Stimulated activated naive CD8-positive, alpha-beta T cell treated with anti-CD3 and anti-CD28 coated beads, Interleukin-15, Interleukin-2, amounts not matched to agents 100 U/mL and 50 U/mL, for 24 hours (primary cell): Measurements from ENCODE around the gene CCL25.
"Not testable (repeated sequence)": the region's sequence is repeated elsewhere in the genome, so short reads cannot be mapped to it uniquely, and the experiment has no call there.

ENCODE experiments used
- ATAC-seq: fragments of 150-1000 bp; cut with Tn5 transposase; one replicate; pipeline ENCODE4 v1.10.0; 2021
- DNase-seq: peaks from one replicate; pipeline ENCODE4 v3.0.0; 2021

Gene CCL25, protein sequence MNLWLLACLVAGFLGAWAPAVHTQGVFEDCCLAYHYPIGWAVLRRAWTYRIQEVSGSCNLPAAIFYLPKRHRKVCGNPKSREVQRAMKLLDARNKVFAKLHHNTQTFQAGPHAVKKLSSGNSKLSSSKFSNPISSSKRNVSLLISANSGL

DNA sequence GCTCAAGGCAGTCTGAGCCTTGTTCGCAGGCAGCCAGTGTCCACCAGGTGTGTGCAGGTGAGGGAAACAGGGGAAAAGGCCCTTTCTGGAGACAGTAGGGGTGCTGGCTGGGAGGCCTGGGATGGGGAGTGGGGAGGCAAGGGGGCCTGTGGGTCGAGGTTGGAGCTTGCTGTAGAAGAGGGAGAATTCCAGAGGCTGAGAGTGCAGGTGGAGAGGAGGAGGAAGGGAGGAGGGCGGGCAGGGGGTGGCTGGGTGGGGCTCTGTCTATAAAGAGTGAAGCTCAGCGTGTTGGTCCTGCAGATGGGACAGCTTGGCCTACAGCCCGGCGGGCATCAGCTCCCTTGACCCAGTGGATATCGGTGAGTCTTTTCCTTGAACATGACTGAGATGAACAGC is at the start of gene CCL25:
CCL25 (plus strand) TSS at position 297 of the 396 bp plus-strand sequence. CDS start 290 bp downstream, outside the sequence.
- DNase-seq (no peak), ATAC-seq (no peak)

DNA sequence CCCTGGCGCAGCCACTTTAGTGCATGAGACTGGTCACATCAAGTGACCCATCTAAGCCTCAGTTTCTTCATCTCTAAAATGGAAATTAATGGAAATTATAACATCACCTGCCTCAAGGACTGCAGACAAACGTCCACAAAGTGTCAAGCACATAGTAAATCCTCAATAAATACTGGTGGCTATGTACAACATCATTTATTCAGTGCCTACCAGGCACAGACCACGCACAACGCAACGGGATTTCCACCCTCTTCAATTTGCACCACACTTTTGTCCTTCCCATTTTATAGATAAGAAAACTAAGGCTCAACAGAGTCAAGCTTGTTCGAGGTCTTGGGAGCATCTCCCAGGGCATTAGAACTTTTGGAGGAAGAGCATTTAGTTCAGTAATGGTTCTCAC is 48.6 kb upstream of the CCL25 start:
- no peak for ATAC-seq

DNA sequence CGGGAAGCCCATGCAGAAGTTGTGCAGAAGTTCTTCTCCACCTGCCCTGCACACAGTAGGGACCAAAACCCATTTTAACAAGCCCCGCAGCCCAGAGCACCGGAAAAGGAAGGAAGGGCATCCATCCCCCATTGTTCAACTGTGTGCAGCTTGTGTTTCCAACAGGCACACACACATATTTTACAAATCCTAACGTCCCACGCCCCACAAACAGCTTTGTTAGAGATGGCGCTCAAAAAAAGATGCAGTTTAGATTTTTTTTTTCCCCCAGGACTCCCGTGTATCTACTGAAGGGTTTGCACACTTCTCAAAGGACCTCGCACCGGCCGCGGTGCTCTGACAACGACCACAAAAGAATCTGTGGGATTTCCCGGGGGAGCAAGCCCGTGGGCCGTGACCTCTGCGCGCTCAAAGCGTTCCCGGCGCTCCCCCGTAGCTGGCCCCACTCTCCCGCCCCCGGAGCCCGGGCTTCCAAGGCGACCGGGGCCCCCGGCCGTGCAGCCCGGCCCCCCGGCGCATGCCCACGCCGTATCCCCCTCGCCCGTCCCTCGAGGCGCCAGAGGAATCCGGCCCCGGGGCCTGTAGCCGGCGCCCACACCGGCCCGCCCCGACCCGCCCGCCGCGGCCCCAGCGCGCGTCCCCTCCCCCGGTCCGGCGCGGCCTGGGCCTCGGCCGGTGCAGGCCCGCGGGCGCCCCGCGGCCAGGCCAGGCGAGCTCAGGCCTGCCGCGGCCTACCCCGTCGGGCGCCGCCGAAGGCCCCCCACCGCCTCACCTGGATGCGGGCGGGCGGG is 47.6 kb upstream of the CCL25 start:
- DNase-seq: peak; percentile 43
- ATAC-seq: peak; percentile 15

More for the DNA sequence above, 48.6 kb upstream of the CCL25 start:
- no peak for DNase-seq

DNA sequence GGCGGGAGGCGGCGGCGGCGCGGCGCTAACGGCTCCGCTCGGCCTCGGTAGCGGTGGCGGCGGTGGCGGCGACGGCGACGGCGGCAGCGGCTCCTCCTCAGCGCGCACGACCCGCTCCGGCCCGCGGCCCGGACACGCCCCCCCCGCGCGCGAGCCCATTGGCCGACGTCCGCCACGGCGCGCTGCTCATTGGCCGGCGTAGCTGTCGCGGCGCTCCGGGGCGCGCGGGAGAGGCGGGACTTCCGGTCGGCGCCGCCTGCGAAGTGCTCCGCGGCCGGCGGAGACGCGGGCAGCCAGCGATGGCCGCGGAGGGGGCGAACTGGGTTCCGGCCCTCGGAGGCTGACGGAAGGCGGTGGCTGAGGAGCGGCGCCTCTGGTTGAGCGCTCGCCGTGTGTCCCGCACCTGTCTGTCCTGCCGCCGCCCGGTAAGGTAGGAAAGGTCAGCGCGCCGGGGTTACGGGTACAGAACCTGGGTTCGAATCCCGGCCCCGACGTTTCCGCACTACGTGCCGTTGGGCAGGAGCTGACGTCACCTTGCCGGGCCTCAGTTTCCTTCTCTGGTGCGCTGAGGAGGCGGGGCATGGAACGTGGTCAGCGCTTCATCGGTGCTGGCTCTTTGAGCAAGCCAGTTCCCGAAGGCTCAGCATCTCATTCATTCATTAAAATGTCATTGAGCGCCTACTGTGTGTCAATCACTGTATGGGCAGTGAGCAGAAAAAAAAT is 46.9 kb upstream of the CCL25 start, which contains the start of gene ELAVL1:
ELAVL1 (minus strand) TSS at position 108 of the 723 bp plus-strand sequence. CDS start 13,826 bp downstream, outside the sequence.
- ATAC-seq: peak; percentile 94
- DNase-seq: peak; percentile 95

DNA sequence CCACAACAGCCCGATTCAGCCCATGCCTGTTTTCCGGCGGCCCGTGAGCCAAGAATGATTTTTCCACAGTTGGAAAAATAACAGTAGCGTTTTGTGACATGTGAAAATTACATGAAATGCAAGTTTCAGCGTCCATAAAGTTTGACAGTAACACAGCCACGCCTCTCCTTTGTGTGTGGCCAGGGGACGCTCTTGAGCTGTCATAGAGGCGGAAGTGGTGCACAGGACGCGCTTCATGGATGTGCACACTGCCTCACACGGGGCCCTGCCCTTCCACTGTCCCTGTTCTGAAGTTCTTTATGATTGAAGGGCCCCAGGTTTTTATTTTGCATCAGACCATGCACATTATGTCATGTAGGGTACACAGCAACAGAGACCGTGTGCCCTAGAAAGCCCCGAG is 34.8 kb upstream of the CCL25 start:
- DNase-seq: peak; percentile 51

DNA sequence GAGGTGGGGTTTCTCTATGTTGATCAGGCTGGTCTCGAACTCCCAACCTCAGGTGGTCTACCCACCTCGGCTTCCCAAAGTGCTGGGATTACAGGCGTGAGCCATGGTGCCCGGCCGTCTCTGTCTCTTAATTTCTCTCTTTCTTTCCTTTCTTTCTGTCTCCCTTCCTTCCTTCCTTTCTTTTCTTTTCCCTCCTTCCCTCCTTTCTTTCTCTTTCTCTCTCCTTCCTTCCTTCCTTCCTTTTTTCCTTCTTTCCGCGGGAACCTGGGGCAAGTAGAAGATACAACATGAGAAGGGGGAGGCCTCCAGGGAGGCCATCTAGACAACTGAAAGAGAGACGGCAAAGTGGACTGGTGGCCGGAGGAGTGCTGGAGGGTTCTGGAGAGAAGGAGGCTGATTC is 31.9 kb upstream of the CCL25 start:
- DNase-seq: no peak
- no peak for ATAC-seq

More for the DNA sequence above, 34.8 kb upstream of the CCL25 start:
- peak; percentile 86 for ATAC-seq

DNA sequence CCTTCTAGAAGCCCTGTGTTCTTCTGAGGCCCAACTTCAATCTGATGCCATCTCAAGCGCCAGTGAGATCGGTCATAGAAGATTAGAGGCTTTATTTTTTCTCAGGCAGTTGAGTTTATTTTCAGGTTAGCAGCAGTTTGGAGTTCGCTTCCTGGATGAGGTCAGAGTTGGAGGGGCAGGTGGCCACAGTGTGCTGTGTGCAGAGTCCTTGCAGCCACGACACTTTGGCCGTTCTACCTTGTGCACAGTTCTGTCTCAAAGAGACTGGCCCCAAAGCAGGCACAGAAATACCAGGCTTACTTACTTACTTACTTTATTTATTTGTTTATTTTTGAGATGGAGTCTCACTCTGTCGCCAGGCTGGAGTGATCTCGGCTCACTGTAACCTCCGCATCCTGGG is 31.2 kb upstream of the CCL25 start:
- no peak for DNase-seq
- ATAC-seq: no peak

DNA sequence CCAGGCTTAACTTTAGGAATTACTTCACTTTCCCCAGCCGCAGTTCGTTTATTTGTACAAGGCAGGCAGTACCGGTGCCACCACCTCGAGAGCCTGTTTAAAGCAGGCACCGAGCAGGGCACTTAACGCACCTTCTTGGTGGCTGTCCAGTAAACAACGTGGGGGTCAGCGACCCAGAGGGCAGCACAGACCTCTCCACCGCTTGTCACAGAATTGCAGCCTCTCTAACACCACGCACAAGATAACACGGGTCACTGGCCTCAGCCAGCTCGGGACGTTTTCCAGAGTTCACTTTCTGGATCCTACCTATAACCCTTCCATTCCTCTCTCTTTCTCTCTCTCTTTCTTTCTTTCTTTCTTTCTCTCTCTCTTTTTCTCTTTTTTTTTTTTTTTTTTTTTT is 30.3 kb upstream of the CCL25 start:
- ATAC-seq (no peak), DNase-seq (no peak)

DNA sequence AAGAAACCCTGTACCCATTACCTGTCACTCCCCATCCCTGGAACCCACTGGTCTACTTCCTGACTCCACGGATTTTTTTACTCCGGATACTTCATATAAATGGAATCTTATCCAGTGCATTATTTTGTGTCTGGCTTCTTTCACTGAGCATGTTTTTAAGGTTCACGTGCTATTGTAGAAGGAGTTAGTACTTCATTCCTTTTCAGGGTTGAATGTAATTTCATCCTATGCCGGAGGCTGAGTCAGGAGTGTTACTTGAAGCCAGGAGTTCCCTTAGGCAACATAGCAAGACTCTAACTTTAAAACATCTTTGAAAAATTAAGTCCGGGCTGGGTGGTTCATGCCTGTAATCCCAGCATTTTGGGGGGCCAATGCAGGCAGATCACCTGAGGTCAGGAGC is 29.2 kb upstream of the CCL25 start:
- DNase-seq (no peak), ATAC-seq (no peak)

DNA sequence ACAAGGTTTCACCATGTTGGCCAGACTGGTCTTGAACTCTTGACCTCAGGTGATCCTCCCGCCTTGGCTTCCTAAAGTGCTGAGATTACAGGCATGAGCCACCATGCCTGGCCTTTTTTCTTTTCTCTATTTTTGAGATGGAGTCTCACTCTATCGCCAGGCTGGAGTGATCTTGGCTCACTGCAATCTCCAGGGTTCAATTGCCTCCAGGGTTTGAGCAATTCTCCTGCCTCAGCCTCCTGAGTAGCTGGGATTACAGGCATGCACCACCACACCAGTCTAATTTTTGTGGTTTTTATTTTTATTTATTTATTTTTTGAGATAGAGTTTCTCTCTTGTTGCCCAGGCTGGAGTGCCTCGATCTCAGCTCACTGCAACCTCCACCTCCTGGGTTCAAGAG is 28.3 kb upstream of the CCL25 start:
- not testable (repeated sequence) for DNase-seq, ATAC-seq

DNA sequence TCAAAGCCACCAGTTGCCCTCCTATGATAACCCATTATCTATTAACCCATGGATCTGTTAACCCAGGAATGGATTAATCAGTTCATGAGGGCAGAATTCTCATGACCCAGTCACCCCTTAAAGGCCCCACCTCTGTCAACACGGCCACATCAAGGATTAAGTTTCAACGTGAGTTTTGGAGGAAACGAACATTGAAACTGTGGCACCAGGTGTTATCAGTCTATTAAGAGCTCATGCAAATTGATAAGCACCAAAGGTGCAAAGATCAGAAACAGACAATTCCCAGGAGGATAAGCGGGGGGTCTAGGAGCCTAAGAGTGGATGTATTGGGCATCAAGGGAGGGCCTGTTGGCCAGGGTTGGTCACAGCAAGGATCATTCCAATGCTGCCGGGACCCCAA is 27.2 kb upstream of the CCL25 start:
- DNase-seq (no peak), ATAC-seq (no peak)

DNA sequence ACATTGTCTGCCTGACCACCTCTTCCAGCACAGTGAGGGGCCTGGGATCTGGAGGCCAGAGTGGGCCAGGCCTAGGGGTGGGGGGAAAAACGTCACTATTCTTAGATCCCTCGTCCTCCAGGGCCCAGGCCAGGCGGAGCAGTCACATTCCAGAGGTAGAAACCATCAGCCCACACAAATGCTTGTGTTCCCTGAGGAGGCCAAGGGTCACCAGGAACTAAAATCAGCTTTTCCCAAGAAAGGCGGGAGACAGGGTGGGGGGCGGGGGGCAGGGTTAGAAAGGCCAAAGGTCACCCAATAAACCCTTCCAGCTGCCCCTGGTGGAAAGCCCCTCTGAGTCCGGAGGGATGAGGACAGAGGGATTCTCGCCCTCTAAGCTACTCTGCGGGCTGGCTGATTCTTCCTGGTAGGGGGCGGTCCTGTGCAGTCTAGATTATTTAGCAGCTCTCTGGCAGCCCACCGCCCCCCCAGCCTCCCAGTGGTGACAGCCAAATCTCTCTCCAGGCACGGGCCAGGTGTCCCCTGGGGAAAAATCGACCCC is 23.5 kb upstream of the CCL25 start:
- ATAC-seq (no peak), DNase-seq (no peak)

DNA sequence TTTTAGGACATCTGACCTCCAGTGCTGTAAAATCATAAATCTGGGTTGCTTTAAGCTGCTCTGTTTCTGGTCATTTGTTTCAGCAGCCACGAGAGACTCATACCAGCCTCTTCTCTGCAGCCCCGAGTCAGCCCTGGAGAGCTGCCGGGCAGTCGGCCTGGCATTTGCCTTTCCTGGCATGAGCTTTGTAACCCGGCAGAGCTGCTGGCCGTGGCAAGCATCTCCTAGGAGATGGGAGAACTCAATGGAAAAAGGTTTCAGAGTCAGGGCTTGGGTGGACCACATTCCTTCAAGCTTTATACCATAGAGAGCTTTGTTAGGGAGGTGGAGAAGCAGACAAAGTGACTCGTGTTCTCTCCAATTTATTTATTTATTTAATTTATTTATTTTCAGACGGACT is 21.6 kb upstream of the CCL25 start:
- DNase-seq (no peak), ATAC-seq (no peak)

DNA sequence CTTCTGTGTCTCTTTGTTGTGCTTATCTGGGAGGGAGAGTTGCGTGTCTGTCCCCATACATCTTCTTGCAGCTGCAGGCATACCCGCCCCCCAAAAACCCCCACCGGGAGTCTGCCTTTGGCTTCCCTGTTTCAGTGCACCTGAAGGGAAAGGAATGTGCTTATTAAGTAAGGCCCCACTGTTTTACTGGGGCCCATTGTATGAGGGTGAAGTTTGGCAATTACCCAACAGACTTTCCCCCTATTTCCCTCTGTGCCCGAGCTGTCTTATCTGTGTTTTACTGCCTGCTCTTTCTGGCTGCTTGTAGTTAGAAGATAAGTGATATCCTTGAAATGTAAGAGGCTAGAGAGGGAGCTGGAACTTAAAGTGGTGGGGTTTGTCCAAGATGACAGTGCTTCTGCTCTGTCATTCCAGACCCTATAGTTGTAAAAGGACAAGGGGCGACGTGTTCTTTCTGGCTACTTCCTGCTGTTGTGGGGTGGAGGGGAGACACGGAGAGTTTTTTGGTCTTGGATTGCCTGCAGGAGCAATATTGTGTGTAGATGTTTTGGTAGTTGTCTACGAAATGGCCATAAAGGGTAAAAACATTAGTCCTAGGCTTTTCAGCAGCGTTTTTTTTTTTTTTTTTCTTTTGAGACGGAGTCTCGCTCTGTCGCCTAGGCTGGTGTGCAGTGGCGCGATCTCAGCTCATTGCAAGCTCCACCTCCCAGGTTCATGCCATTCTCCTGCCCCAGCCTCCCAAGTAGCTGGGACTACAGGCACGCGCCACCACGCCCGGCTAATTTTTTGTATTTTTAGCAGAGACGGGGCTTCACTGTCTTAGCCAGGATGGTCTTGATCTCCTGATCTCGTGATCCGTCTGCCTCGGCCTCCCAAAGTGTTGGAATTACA is 19.0 kb upstream of the CCL25 start:
- not testable (repeated sequence) for ATAC-seq, DNase-seq

DNA sequence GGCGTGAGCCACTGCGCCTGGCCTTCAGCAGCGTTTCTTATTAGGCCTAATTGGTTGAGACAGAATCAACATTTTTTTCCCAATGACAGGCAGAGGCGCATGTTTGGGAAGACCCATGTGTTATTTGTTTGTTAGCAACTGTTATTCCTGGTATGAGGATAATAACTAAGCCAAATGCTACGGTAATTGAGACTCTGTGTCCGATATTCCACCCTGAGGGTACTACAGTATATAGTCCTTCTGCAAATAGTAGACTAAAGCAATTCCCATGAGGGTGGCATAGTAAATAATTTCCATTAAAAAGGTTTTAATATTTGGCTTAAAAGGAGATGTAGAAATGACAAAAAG is 18.4 kb upstream of the CCL25 start:
- DNase-seq: no peak
- ATAC-seq: no peak

DNA sequence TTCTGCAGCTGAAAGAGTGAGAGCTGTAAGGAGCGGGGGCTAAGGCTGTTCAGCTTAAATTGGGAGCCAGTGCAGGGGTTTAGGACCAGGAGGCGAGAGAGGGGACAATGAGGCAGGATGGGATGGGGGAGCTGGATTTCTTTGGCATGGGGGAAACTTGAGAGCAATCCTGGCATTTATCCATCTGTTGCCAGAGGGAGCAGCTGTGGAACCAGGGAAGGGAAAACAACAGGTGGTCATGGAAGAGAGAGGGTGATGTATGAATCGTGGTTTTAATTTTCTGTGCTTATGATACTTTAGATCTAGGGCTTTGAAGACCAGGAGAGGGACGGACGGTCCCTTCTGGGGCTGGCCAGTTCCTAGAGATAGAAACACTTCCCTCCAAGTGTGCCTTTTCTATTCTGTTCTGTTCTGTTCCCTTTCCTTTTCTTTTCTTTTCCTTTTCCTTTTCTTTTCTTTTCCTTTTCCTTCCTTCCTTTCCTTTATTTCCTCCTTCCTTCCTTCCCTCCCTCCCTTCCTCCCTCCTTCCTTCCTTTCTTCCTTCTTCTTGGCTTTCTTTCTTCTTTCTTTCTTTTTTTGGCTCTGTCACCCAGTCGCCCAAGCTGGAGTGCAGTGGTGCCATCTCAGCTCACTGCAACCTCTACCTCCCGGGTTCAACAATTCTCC is 16.0 kb upstream of the CCL25 start:
- DNase-seq (no peak), ATAC-seq (no peak)

DNA sequence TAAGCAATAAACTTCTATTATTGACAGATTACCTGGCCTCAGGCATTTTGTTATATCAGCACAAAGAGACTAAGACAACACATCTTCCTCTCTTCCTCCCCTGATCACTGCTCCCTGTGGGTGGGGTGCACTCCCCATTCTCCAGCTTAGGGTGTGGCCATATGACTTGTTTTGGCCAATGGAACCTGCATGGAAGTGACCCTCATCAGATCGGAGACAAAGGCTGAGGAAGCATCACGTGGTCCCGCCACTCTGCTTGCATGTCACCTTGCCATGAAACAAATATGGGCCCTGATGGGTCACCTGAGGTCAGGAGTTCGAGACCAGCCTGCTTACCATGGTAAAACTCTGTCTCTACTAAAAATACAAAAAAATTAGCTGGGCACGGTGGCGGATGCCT is 13.7 kb upstream of the CCL25 start:
- no peak for ATAC-seq
- no peak for DNase-seq

DNA sequence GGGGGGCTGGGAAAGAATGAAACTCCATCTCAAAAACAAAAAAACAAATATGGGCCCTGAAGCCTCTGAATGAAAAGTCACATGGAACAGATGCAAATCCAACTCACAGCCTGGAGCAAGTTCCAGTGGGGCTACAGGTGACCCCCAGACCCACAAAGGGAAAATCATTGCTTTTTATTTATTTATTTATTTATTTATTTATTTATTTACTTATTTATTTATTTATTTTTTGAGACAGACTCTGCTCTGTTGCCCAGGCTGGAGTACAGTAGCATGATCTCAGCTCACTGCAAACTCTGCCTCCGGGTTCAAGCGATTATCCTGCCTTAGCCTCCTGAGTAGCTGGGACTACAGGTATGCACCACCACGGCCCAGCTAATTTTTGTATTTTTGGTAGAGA is 13.3 kb upstream of the CCL25 start:
- DNase-seq: no peak
- ATAC-seq: no peak

DNA sequence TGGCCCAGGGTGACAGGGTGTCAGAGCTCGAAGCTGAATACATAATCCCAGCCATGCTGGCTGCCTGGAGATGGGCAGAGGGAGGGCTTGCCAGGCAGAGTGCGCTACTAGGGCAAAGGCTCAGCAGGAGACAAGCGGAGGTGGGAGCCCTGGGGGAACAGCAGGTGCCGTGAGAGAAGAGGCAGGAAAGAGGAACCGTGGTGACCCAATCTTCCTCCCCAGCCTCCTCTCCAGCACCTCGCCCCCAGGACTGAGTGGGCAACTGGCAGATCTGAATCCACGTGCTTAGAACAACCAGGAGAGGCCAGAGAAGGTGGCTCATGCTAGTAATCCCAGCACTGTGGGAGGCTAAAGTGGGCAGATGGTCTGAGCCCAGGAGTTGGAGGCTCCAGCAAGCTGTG is 11.0 kb upstream of the CCL25 start:
- no peak for DNase-seq
- ATAC-seq: no peak

DNA sequence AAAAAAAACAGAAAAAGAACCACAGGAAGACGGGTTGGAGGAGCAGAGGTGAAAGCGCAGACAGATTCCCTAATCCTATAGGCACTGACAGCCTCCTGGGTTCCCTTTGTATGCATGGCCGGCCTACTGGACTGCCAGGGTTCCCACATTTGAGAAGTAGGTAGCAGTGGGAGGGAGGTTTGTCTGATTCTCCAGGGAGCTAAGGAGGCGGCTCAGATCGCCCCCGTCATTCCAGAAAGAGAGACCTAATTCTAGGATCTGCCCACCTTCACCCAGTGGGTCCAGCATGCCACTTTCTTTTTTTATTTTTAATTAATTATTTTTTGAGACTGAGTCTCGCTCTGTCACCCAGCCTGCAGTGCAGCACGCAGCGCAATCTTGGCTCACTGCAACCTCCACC is 9.7 kb upstream of the CCL25 start:
- no peak for ATAC-seq

DNA sequence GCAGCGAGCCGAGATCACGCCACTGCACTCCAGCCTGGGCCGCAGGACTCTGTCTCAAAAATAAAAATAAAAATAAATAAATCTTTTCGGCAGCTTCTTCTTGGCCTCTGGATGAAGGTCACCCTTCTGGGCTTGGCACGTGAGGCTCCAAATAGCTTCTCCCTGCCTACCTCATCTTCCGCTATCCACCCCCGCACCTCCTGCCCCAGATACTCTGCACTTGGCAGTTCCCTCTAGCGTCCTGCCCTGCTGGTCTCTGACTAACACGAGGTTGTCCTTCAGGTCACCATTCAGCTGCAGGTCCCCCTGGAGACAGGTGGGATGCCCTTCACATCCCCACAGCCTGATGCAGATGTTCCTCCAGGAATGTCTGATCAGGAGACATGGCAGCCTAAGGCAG is 8.5 kb upstream of the CCL25 start:
- ATAC-seq: no peak
- DNase-seq: no peak

More for the DNA sequence above, 9.7 kb upstream of the CCL25 start:
- DNase-seq: no peak
